OCI-LY1 (cell line): Measurements from ENCODE around the gene KIF13A.

Experiments
- EZH2 ChIP-seq: fragments of 200-600 bp; sonication (generic), shearing (Covaris generic); IDR thresholded peaks from 2 replicates; pipeline ENCODE4 v1.8.0; 2017; ENCODE audit warnings: borderline replicate concordance, mixed run types, mild to moderate bottlenecking, antibody characterized with exemption, low read length, moderate library complexity, mixed read lengths
- TF ChIP-seq, protein P1 (sequence below): fragments of 200-600 bp; sonication (generic), shearing (Covaris generic); IDR thresholded peaks from 2 replicates; pipeline ENCODE4 v1.5.1; 2017; ENCODE audit warnings: mild to moderate bottlenecking, antibody characterized with exemption, low read length, moderate library complexity, mixed read lengths

DNA sequence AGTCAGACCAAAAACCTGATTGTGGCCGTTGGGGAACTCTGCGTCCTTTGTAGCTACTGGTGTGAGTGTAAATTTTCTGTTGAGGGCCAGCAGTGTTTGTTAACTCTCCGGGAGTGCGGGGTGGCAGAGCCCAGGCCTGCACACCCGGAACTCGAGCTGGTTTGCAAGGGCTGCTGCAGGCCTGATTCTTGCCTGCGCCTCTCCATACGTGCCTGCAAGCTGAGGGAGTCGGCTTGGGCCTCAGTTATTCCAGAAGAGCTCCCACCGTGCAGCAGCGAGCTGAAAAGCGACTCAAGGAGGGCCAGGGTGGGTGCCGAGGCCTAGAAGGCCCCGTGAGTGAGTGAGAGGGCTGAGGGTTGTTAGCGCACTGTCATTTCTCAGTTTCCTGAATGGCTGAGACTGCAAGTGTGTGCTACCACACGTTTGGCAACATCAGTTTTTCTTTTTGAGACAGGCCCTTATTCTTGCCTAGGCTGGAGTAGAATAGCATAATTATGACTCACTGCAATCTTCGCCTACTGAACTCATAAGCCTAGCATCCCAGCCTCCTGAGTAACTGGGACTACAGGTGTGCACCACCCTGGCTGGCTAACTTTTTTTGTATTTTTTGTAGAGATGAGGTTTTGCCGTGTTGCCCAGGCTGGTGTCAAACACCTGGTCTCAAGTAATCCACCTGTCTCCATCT is 33.9 kb upstream of the KIF13A start:
- TF ChIP-seq EZH2 = no peak
- TF ChIP-seq, protein P1, sequence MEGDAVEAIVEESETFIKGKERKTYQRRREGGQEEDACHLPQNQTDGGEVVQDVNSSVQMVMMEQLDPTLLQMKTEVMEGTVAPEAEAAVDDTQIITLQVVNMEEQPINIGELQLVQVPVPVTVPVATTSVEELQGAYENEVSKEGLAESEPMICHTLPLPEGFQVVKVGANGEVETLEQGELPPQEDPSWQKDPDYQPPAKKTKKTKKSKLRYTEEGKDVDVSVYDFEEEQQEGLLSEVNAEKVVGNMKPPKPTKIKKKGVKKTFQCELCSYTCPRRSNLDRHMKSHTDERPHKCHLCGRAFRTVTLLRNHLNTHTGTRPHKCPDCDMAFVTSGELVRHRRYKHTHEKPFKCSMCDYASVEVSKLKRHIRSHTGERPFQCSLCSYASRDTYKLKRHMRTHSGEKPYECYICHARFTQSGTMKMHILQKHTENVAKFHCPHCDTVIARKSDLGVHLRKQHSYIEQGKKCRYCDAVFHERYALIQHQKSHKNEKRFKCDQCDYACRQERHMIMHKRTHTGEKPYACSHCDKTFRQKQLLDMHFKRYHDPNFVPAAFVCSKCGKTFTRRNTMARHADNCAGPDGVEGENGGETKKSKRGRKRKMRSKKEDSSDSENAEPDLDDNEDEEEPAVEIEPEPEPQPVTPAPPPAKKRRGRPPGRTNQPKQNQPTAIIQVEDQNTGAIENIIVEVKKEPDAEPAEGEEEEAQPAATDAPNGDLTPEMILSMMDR = no peak
